Measurements from ENCODE around the gene DAPK1.
"Not testable (repeated sequence)": the region's sequence is repeated elsewhere in the genome, so short reads cannot be mapped to it uniquely, and the experiment has no call there.

DAPK1 gene

DNA sequence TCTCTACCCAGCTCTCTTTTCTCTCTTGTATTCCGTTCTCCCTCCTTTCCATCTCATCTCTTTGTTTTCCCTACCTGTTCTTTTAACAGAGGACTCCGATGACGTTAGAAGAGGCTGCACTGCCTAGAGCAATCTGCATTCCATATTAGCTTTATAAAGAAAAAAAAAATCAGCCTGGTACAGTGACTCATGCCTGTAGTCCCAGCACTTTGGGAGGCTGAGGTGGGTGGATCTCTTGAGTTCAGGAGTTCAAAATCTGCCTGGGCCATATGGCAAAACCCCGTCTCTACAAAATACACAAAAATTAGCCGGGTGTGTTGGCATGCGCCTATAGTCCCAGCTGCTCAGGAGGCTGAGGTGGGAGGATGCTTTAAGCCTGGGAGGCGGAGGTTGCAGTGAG, 49.0 kb downstream of the DAPK1 start:
- DNase-seq = no peak

DNA sequence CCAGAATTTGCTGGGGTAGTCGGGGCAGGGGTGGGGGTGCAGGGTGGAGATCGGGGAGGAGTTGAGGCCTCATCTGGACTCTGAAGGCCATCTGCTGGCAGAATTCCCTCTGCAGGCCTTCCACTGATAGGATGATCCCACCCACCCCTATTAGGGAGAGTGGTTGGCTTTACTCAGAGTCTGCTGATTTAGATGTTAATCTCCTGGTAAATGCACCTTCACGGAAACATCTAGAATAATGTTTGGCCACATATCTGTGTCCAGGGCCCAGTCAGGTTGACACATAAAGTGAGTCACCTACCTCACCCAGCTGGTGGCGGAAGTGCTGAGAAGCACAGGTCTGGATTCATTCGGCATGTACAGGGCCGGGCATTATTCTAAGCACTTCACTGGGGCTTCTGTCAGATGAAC, 50.0 kb downstream of the DAPK1 start:
- DNase-seq = no peak

DNA sequence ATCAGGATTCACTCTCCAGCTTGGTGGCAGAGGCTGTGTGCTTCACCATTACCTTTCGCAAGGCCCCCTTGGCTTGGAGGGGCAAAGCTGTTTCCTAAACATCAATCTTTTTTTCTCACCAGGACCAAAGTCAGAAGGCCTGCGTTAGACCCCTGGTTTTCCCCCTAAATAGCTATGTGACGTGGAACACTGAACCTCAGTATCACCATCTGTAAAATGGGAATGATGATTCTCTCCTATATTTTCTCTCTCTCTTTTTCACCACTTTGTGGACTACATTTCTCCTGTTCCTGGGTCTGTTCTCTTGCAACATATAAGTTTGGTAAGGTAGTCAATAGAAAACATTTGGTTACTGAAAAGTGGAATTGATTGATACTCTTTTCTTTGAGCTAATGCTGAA, 50.5 kb downstream of the DAPK1 start:
- no peak for DNase-seq

DNA sequence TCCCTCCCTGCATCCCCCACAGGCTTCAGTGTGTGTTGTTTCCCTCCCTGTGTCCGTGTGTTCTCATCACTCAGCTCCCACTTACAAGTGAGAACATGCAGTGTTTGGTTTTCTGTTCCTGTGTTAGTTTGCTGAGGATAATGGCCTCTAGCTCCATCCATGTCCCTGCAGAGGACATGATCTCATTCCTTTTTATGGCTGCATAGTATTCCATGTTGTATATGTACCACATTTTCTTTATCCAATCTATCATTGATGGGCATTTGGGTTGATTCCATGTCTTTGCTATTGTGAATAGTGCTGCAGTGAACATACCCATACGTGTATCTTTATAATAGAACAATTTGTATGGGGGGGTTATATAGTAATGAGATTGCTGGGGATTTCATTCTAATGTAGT, 51.4 kb downstream of the DAPK1 start:
- not testable (repeated sequence) for DNase-seq

DNA sequence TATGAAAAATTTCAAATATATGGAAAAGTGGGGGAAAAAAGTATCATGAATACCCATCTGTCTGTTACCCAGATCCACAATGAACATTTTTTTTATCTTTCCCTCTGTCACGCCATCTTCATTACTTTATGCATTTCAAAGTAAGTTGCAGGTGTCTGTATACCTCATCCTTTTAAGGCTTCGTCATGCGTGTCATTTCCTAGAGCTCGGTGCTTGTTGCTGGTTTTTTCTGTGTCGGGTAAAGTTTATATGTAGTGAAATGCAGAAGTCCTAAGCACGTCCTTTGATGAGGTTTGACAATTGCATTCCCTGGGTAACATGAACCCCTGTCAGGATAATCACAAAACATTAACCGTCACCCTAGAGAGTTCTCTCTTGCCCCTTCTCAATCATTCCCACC, 52.1 kb downstream of the DAPK1 start:
- DNase-seq = no peak

DNA sequence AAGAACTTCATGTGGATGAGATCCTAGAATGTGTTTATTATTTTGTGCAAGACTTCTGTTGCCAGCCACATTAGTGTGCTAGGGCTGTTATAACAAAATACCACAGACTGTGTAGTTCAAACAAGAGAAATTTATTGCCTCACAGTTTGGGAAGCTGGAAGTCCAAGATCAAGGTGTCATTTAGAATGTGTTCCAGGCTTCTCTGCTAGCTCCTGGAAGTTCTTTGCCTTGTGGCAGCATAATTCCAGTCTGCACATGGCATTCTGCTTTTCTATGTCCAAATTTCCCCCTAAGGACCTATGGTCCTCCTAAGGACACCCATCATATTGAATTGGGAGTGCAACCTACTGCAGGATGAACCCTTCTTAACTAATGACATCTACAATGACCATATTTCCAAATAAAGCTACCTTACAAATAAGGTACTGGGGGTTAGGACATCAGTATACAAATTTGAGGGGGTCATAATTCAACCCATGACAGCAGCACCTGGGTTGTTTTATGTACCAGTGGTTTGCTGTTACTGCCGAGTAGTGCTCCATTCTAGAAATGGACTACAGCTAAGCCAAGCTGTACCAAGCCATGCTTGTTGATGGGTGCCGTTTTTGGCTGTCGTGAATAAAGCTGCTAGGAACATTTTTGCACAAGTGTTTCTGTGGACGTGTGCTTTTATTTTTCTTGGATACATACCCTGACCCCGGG, 52.7 kb downstream of the DAPK1 start:
- no peak for DNase-seq

DNA sequence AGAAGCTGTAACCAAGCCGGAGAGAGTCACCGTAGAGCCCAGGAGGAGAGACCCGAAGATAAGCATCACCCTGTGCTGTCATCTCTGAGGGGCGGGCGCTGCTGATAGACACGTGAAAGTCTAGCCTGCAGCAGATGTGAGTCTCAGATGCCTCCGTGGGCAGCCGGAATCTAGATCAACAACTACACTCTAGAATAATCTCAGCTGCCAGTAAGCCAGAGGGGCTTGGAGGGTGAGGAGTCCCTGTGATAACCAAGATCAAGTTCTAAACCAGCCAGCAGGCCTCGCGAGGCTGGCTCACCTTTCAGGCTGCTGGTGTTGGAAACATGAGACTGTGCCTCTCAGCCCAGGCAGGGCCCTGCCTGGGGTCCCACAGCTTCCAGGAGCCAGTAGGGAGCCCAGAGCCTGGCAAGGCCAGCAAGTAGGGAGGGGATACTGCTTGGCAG, 54.1 kb downstream of the DAPK1 start:
- no peak for DNase-seq

DNA sequence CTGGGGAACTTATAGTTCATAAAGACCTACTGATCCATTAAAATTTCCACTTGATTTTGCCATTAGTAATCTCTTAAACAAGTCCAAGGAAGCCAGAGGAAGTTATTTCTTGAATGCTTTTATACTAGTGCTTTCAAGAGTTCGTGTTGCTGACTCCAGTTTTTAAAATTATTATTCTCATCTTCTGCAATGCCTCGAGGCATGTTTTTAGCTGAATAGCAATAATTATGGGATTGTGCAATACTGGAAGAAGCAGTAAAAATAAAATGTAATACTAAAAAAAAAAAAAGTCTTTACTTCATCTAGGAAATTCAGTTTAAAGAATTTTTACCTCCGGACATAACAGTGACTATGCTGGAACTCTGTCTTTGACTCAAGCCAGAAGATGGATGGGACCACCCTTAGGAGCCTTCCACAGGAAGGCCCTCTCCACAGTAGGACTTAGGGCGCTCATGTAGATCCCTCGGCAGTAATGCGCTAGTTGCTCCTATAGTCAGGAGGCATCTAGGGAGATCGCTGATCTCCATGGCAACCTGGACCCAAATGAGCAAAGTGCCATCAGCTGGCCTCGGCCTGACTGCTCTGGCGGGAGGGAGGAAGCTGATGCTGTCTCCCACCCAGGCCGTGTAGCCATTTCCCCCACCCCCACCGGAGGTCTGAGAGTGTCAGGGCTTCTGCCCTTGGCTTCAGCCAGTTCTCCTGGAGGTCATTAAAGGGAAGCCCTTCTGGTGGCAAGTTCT, 56.7 kb downstream of the DAPK1 start:
- no peak for DNase-seq

DNA sequence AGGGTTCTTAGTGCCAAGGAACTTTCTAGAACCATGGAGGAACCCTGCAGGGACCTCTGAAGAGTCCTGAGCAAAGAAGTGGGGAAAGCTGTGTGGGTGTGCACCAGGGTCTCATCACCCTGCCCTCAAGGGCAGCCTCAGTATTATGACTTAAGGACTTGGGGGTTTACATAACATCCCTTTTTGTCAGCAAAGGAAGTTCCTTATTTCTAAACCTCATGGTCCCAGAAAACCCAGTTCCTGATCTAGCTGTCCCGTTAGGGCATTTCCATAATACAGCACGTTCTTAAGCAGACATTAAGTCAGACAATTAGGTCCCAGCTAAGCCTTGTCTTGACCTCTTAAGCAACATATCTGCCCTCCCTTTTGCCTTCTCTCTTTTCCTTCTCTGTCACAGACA, 57.3 kb downstream of the DAPK1 start:
- no peak for DNase-seq

DNA sequence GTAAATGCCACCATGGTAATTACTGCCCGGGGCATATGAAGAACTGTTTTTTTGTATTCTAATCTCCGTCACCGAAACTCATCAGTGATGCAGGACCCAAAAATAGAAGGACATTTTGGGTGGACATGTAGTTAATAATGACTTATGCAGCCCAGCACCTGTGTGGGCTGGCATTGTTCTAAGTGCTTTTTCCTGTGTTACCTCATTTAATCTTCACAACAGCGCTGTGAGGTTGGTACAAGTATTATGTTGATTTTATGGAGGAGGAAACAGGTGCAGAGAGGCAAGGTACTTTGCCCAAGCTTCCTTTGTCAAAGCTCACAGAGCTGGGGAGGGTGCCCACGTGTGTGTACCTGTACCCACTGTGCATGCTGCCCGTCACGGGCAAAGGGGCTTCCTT, 58.4 kb downstream of the DAPK1 start:
- DNase-seq = no peak

DNA sequence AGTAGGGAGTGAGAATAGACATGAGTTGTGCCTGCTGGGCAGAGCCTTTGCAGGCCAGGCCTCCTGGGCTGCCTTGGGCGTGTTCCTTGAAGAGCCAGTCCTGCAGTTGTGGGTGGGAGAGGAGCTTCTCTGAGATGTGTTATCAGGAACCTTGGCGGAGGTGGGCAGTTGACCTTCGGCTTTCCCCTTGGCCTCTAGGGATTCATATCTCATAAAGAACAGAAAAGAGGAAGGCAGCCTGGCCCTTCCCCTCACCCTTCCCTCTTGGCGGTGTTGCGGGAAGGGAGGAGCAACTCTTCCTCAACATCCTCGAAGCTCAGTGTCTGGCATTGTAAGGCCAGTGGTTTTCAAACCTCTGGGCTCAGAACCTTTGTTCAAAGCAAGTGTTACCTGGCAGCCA, 59.2 kb downstream of the DAPK1 start:
- DNase-seq = no peak

DNA sequence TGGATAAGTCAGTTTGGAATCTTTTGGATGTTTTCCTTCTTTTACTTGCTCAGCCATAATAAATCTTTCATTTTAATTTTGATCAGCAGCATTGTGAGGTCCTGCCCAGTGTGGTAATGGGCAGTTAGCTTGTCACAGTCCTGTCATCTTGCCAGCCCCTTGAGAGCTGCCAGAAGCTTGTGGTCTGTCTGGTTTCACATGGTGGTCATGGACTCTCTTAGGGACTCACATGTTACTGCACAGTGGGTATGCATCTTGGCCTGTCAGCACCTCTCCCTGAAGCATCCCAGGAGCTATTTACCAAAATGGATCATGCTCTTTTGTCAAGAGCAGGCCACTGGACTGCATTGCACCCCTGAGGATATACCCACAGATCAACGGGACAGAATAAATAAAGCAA, 60.3 kb downstream of the DAPK1 start:
- no peak for DNase-seq

DNA sequence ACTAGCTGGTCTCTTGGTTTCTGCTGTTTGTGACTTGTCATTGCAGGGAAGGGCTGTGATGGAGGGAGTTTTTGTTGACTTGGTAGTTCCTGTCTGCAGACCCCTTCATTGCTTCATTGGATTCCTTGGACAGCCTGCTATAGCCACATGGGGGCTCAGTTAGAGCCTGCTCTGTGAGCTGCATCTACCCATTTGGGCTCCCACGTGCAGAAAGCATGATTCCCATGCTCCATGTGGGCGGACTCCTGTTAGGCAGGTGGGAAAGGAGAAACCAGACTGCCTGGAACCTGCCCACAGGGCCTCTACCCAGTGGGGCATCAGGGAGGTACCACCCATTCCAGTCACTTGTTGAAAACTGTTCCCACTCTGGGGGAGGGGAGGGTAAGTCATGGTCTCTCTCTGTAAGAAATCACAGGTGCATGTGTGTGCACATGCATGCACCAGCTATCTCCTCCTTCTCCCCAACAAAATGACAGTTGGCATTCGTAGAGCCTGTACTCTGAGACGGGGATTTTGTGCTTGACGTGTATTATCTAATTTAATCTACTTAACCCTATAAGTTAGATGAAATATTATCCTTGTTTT, 61.0 kb downstream of the DAPK1 start:
- no peak for DNase-seq

DNA sequence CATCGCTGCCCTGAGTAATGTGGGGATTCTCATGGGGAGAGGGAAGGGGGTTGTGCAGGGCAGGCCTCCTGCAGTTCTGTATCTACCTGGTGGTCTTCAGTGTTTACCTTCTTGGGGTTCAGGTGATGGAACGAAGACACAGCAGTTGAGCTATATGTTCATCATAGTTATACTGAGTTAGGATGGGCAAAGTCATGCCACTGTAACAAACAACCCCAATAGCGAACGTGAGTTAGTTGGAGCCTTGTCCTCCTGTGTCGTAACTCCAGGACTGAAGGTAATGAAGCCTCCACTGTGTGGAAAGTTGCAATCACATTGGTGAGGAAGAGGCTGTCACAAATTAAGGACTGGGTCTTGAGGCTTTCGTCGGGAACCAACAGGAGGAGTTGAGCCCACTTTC, 64.4 kb downstream of the DAPK1 start:
- no peak for DNase-seq

DNA sequence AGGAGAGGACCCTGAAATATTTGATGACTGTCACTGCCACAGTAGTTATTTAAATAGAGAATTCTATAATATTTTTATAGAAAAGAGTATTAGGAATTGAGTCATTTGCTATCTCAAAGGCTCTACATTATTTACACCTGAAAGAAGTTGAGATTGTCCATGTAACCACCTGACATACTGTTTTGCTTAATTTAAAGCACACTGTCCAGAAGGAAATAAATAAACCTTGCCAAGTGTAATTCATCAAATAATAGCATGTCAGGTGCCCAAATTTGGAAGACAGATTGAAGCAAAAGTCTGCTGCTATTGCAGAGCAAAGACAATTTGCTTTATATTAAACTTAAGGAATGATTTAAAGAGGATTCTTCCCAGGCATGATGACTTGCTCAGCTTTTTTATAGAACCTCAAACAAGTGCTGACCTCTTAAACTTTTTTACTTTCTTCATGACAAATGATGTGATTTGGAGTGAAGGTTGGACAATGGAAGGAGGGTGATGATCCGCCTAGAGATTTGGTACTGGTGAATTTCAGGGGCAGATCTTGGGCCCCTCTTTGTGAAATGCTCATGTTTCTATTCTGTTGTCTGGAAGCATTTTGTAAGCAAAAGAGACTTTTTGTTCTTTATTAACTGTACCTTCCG, 65.0 kb downstream of the DAPK1 start:
- no peak for DNase-seq

DNA sequence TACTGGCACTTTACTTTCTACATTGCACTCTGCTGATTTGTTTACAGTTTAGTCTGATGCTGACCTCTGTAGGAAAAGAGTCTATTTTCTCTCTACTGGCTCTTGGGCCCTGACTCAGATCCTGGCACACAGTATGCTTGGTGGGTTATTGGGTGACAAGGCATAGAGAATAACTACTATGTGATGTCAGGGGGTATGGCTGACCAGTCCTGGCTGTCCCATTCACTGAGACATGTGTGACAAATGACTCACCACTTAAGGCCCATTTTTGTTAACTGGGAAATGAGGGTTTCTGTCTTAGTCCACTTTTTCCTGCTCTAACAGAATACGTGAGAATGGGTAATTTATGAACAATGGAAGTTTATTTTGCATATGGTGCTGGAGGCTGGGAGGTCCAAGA, 66.4 kb downstream of the DAPK1 start:
- DNase-seq = no peak

DNA sequence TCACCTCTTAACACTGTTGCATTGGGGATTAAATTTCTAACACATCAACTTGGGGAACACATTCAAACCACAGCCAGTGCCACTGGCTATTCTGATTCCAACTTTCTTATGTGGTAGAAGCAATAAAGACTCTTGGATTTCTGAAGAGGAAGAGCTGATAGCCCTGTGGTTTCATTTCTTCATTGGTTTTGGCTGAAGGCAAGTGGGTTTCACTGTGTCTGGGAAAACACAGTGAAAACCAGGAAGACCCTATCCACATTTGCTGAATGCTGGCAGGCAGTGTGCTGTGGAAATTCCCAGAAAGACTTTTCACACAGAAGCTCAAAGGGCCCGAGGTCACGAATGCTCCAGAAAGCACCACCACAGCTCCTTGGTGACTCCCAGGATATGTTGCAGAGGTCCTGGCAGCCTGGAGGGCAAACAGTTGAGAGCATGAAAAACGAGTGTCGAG, 67.1 kb downstream of the DAPK1 start:
- DNase-seq = no peak

DNA sequence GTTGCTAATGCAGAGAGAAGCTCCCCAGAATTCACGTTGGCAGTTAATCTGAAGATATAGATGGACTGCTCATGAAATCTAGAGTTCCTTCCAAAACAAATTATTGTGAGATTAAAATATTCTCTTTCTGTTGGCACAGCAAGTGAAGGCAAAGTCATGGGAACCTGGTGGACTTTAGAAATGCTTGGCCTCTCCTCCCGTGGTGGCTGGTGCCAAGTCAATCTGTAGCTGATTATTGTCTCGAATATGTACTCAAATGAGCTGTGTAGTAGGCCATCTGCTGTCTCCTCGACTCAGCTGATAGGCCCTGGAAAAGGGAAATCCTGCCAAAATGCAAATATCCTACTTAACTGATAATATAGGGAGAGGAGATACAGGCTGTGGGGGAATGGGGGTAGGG, 69.3 kb downstream of the DAPK1 start:
- DNase-seq = peak; percentile 82

DNA sequence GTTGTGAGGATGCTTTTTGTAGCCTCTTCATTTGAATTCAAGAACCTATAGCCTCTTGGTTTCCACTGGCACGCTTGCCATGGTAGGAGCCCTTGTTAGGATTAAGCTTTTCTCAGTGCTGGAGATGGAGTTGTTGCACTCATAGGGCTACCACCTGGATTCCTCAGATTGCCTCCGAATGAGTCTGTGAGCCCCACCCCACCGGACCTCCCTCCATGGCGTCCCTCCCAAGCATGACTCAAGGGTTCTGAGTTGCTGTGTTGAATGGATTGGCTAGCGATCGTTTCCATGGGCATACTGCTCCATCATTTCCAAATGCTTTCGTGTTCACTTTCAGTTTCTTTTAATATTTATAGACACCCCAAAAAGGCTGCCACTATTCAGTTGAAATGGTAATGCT, 69.9 kb downstream of the DAPK1 start:
- no peak for DNase-seq

DNA sequence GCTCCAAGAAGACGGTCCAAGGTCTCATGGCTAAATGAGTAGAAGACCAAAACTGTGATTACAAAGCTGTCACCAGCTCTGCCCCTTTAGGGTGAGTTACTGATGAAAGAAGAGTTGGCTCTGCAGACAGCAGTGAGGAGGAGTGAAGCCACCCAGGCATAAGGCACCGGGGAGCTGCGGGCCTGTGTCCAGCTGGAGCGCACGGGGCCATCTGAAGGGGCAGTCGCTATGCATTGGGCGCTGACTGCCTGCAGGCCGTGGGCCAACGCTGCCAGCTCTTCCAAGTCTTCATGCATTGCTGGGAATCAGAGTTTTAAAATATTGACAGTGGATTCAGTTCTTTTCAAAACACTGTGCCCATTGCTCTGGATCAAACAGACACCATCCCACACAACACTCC, 70.3 kb downstream of the DAPK1 start:
- no peak for DNase-seq

DNA sequence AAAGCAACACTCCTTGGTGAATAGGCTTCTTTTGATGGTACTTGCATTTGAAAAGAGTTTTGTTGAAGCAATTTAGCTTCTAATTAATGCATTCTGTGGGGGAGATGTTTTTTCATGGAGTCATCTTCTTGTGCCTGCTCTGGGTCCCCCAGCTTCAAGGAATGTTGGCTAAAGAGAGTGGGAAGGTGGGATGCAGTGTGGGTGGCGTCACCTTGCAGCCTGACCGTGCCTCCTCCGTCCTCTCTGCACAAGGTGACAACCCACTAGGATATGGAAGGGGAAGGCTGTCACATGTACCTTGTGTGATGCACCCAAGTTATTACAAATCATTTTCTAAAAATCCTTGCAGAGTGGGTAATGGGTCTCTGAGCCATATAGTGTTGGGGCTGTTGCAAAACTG, 70.7 kb downstream of the DAPK1 start:
- no peak for DNase-seq

DNA sequence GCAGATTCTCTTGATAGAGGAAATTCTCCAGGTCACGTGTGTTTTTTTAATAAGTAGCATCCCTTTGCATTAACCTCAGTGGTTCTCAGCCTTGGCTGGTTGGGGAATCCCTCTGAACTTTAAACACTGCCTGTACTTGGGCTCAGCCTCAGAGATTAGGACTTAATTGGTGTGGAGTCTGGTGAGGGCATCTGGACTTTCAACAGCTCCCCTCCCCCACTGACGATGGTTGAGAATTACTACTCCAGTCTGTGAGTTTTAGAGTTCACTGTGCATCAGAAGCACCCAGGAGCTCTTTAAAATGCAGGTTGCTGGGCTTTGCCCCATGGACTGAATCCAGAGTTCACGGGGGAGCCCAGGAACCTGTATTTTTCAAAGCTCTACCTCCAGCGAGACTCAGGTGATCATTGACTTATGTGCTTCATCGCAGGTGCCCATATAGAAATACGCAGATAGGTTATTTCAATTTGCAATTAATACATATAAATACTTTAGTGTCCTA, 71.4 kb downstream of the DAPK1 start:
- peak; percentile 8 for DNase-seq

DNA sequence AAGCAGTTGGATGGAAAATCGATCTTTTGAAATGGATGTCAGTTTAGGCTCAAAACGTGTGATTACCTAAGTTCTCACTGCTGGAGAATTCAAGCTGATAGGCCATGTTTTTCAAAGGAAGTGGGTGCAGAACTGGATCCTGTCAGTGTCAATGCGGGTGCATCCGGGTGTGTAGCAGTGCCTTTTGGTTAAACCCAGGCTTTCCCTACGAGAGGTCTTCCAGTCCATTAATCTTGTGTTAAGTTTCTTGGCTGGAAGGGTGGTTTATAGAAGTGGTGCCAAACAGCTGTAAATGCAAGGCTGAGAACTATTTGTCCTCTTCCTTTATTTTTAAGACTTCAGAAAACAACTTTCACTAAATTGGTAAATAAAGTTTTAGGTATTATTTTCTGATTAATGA, 71.9 kb downstream of the DAPK1 start:
- DNase-seq = no peak
